Effector memory CD4-positive, alpha-beta T cell (primary cell): ENCODE results near the gene KLHL17.
"Not testable (repeated sequence)": the region's sequence is repeated elsewhere in the genome, so short reads cannot be mapped to it uniquely, and the experiment has no call there.

ENCODE experiments used
- DNase-seq, 3 donors: peaks; one replicate each; pipeline ENCODE4 v3.0.0-alpha.2; 2020
- H3K27ac ChIP-seq: 2 replicates; pipeline ENCODE4 v1.7.0; 2013; ENCODE audit warnings: mild to moderate bottlenecking, low read length, moderate library complexity; ENCODE audit not compliant: insufficient read depth, poor library complexity, severe bottlenecking
- H3K27me3 ChIP-seq: replicated peaks from 2 replicates; pipeline ENCODE4 v1.7.0; 2013; ENCODE audit warnings: mild to moderate bottlenecking, low read length; ENCODE audit not compliant: insufficient read depth, control insufficient read depth, poor library complexity, severe bottlenecking
- H3K36me3 ChIP-seq: 2 replicates; pipeline ENCODE4 v1.7.0; 2013; ENCODE audit warnings: mild to moderate bottlenecking, low read length, moderate library complexity; ENCODE audit not compliant: control insufficient read depth, insufficient read depth
- H3K4me1 ChIP-seq: 2 replicates; pipeline ENCODE4 v1.7.0; 2013; ENCODE audit warnings: low read length, mild to moderate bottlenecking; ENCODE audit not compliant: control insufficient read depth, insufficient read depth, poor library complexity, severe bottlenecking
- H3K4me3 ChIP-seq: 2 replicates; pipeline ENCODE4 v1.7.0; 2013; ENCODE audit warnings: low read length, low read depth, mild to moderate bottlenecking; ENCODE audit not compliant: insufficient read depth, poor library complexity, severe bottlenecking
- H3K9me3 ChIP-seq: 2 replicates; pipeline ENCODE4 v1.7.0; 2013; ENCODE audit warnings: mild to moderate bottlenecking, low read length, moderate library complexity; ENCODE audit not compliant: control insufficient read depth

KLHL17 gene

GRCh38 chr1:943545-944340 is 16.6 kb upstream of the KLHL17 start:
- Histone ChIP-seq H3K36me3 (peaks cover 30% of the 10 kb centered on the region), H3K27me3 (peaks cover 41% of the 10 kb centered on the region), H3K4me1 (peaks cover 28% of the 10 kb centered on the region), H3K4me3 (no peak overlapping the region), H3K27ac (no peak overlapping the region), H3K9me3 (no peaks in the 10 kb centered on the region)
- no peak for DNase-seq

GRCh38 chr1:944341-945325 is 15.8 kb upstream of the KLHL17 start:
- Histone ChIP-seq H3K27me3 (peaks cover 33% of the 10 kb centered on the region), H3K9me3 (no peaks in the 10 kb centered on the region), H3K27ac (no peak overlapping the region), H3K4me1 (peaks cover 28% of the 10 kb centered on the region), H3K4me3 (no peak overlapping the region), H3K36me3 (peaks cover 39% of the 10 kb centered on the region)
- DNase-seq, result no peak

GRCh38 chr1:945688-946556 is 14.5 kb upstream of the KLHL17 start:
- no peak for DNase-seq
- Histone ChIP-seq H3K9me3 (no peaks in the 10 kb centered on the region), H3K36me3 (peaks cover 52% of the 10 kb centered on the region), H3K4me3 (no peak overlapping the region), H3K27me3 (peaks cover 21% of the 10 kb centered on the region), H3K4me1 (peaks cover 20% of the 10 kb centered on the region), H3K27ac (no peak overlapping the region)

- H3K9me3 ChIP-seq, DNase-seq, H3K4me3 ChIP-seq, H3K27ac ChIP-seq: not testable (repeated sequence)
- Histone ChIP-seq H3K27me3 (peaks cover 12% of the 10 kb centered on the region), H3K36me3 (peaks cover 61% of the 10 kb centered on the region), H3K4me1 (peaks cover 11% of the 10 kb centered on the region)
Observed at GRCh38 chr1:946811-947210, 13.6 kb upstream of the KLHL17 start.

GRCh38 chr1:947958-948357 is 12.4 kb upstream of the KLHL17 start:
- no peak for DNase-seq
- peaks cover 2% of the 10 kb centered on the region for H3K27me3 ChIP-seq
- H3K36me3 ChIP-seq, result peaks cover 72% of the 10 kb centered on the region
- no peak overlapping the region for H3K4me3 ChIP-seq
- no peaks in the 10 kb centered on the region for H3K4me1 ChIP-seq
- no peaks in the 10 kb centered on the region for H3K9me3 ChIP-seq
- H3K27ac ChIP-seq, result no peak overlapping the region

GRCh38 chr1:950268-950667 is 10.1 kb upstream of the KLHL17 start:
- Histone ChIP-seq H3K36me3 (peaks cover 93% of the 10 kb centered on the region), H3K4me1 (no peaks in the 10 kb centered on the region), H3K27me3 (no peaks in the 10 kb centered on the region), H3K9me3 (no peaks in the 10 kb centered on the region), H3K27ac (no peak overlapping the region), H3K4me3 (no peak overlapping the region)
- no peak for DNase-seq

GRCh38 chr1:950881-951280 is 9.5 kb upstream of the KLHL17 start:
- Histone ChIP-seq H3K27me3 (no peaks in the 10 kb centered on the region), H3K36me3 (peaks cover 93% of the 10 kb centered on the region), H3K27ac (no peak overlapping the region), H3K9me3 (no peaks in the 10 kb centered on the region), H3K4me1 (no peaks in the 10 kb centered on the region), H3K4me3 (no peak overlapping the region)
- DNase-seq, result no peak

- Histone ChIP-seq H3K27me3 (no peaks in the 10 kb centered on the region), H3K27ac (no peak overlapping the region), H3K36me3 (peaks cover 94% of the 10 kb centered on the region), H3K4me1 (no peaks in the 10 kb centered on the region), H3K9me3 (no peaks in the 10 kb centered on the region), H3K4me3 (no peak overlapping the region)
- DNase-seq, result no peak
Observed at GRCh38 chr1:951364-951763, 9.0 kb upstream of the KLHL17 start.

GRCh38 chr1:952201-952600 is 8.2 kb upstream of the KLHL17 start:
- peaks cover 97% of the 10 kb centered on the region for H3K36me3 ChIP-seq

More at GRCh38 chr1:952201-952600, 8.2 kb upstream of the KLHL17 start:
- Histone ChIP-seq H3K4me3 (no peak overlapping the region), H3K27ac (no peak overlapping the region), H3K4me1 (peaks cover 1% of the 10 kb centered on the region), H3K27me3 (no peaks in the 10 kb centered on the region), H3K9me3 (no peaks in the 10 kb centered on the region)
- DNase-seq, result no peak
